Measurements from ENCODE around the gene FBXO31.

FBXO31 gene

DNA sequence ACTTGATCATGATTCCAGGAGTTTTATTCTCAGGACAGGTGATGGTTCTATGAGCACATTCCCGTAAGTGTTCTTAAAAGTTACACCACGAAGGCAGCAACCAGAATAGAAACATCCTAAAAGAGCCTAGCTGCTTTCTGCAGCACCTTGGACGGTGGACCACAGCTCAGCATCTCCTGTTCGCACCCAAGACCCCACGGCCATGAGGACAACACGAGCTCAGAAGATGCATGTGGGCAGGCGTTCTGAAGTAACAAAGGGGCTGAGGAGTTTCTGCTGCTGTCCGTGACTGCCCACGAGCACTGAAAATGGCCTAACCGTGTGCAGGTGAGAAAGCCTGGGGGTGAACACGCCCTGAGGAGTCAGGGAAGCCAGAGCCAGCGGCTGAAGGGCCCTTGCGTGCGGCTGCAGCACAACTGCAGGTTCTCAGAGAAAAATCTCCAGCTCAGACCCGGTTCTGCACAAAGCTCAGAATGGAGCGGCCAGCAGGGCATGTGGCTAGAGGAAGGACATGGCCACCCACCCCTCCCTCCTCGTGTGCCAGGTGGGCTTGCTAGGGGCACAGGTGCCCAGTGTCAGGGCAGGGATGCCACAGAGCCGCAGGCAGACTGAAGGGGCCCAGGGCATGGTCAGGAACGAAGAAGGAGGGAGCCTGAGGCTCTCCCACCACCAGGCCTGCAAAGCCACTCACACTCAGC lies 55.6 kb downstream of the FBXO31 start:
- no peak for DNase-seq (ENCODE audit: low spot score)

DNA sequence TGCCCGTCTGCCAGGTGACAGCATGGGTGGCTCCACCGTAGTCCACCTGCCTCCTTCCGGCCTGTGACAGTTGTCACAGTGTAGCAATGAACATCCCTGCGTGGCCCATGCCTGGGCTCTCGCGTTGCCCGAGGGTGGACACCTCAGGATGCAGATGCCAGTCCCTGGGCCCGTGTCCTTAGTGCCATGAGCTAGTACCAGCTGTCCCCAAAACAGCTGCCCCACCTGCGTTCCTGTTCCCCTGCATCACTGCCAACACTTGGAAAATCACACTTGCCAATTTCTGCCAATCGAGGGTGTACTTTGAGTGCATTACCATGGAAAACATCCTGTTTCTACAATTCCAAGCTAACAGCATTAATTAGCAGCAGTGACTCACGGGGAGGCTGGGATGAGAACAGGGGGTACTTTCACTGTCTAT lies 57.4 kb downstream of the FBXO31 start:
- no peak for DNase-seq (ENCODE audit: low spot score)

DNA sequence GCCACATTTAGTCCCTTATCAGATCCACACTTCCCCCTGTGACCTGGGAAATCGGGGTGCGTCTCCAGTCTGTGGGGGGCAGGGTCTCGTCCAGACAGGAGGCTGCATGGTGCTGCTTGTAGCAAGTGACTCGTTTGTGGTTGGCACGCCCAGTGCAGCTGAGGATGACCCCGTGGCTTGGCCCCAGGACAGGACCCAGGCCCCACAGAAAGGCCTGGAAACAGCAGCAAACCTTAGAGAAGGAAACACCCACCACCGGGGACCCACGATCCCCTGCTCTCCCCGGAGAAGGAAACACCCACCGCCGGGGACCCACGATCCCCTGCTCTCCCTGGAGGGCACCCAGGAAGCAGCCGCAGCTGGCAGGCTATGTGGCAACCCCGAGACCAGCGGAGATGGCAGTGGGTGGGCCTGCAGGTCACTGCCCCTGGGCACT lies 58.1 kb downstream of the FBXO31 start:
- no peak for DNase-seq (ENCODE audit: low spot score)

DNA sequence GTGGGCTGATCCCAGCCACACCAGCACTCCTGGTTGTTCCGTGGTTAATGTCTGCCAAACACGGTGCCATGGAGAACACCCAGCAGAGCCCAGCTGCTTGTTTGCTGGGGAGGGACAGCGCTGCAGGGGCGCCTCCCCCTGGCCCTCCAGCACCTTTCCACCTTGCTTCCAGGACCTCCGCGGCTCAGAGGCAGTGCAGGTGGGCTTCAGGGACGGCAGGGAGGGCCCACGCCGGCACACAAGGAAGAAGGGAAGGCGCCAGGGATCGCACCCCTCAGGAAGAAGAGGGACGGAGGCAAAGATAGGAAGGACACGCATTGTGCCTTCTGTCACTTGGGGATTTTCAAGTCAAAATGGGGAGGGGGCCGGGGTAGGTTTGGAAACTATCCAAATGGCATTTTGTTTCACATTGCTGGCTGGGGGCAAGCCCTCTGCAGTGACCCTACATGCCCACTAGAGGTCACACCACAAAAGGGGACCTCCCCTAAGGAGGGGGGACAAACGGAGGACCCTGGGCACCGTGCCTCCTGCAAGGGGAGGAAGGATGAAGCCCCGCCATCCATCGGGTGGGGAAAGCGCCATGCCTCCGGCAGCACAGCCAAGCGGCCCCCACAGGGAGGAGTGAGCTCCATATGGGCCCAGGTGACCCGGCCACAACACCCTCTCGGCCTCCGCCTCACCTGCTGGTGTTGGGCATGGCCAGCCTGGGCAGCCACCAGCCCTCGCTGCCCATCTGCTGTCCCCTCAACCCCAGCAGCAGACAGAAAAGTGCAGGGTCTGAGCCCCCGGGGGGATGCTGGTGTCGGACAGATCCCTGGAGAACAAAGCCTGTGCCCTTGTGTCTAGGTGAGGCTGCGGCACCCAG lies 58.9 kb downstream of the FBXO31 start:
- DNase-seq (ENCODE audit: low spot score) = peak; percentile 50

DNA sequence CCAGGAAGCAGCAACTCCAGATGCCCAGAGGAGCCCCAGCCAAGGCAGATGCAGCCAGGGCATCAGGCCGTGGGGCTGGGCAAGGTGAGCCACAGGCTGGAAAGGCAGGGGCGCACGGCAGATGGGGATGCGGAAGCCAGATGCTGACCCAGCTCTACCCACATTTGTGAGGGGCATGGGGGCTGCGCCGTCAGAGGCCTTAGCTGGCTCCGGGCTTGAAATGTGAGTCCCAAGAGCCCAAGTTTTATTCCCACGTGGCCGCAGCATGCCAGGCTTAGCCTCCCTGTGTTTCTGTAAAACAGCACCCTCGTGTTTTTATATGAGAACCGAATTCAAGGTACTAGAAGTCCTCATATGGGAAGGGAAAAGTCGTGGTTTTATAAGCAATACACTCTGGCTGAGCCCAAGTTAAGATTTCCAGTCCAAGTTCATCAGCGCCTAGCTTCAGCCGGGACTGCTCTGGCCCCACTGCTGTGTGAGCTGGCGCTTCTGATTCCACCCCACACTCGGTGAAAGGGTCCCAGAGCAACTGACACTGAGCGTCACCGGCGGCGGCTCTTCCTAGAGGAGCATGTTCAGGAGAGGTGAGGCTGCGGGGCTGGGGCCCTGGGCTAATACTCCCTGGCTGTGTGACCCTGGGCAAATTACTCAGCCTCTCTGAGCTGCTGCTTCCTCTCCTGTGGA lies 59.7 kb downstream of the FBXO31 start:
- DNase-seq (ENCODE audit: low spot score) = no peak

DNA sequence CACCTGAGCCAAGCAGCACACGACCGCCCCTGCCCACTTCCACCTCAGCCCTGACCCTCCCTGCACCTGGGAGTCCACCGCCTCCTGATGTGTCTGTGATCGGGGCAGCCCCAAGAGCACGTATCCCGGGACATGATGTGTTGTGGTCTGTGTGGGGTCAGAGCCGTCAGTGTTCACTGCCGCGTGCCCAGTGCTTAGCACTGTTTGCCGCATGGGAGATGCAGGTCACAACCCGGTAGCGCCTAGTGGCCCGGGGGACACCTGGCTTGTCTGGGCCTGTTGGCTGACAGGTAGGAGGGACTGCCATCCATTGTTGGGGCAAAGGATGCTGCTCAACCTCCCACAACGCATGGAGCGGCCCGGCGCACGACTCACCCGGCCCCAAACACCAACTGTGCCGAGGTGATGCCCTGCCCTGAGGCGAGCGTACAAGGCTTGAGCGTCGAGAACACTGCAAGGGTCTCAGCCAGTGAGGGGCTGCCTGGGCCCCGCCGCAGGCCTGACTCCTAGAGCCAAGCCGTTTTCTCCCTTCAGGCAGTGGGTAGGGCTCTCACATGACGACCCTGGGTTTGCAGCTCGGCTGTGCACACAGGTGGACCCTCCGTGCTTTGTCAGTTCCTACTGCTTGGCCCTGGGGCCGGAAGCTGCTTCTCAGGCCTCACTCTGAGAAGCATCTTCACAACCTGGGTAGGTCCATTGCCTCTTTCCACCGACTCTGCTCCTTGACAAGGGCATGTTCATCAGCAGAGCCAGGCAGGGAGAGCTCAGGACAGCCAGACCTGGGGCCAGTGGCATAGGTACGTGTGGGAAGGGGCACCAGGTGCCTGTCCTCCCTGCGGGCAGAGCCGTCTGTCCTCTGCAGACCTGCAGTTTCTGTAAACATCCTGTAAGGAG lies 60.5 kb downstream of the FBXO31 start:
- no peak for DNase-seq (ENCODE audit: low spot score)

DNA sequence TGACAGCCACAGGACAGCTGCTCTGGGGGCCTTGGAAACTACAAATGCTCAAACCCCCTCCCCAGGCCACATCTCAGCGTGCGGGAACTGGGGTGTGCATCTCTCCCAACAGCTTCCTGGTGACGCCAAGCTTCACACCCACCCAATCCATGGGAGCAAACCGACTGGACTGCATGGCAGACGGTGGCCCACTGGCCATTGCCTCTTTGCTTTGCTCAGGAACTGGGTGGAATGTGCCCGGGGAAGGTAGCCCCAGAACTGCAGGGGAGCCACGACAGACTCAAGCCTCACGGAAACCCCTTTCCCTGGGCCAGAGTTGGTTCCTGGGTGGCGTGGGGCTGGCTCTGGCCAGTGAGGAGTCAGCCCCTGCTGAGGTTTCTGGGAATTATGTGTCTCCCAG lies 61.2 kb downstream of the FBXO31 start:
- DNase-seq (ENCODE audit: low spot score) = no peak

DNA sequence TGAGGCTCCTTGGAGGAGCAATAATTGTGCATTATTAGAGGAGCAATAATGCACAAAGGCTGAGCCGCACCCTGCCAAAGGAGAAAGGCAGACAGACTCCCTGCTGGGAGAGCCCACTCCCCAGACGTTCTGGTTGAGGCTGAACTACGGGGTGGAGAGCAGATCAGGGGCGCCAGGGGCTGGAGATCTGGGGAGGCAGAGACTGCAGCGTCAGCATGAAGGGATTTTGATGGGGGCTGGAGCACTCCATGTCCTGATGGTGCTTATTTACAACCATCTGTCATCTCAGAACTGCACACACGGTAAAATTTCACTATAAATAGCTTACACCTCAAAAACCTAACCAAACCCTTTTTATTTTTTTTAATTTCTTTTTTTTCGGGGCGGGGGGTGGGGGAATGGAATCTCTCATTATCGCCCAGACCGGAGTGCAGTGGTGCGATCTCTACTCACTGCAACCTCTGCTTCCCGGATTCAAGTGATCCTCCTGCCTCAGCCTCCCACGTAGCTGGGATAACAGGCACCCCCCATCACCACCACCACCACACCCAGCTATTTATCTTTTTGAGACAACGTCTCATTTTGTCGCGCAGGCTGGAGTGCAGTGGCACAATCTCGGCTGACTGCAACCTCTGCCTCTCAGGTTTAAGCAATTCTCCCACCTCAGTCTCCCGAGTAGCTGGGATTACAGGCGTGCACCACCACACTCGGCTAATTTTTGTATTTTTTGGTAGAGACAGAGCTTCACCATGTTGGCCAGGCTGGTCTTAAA lies 62.1 kb downstream of the FBXO31 start:
- no peak for DNase-seq (ENCODE audit: low spot score)

DNA sequence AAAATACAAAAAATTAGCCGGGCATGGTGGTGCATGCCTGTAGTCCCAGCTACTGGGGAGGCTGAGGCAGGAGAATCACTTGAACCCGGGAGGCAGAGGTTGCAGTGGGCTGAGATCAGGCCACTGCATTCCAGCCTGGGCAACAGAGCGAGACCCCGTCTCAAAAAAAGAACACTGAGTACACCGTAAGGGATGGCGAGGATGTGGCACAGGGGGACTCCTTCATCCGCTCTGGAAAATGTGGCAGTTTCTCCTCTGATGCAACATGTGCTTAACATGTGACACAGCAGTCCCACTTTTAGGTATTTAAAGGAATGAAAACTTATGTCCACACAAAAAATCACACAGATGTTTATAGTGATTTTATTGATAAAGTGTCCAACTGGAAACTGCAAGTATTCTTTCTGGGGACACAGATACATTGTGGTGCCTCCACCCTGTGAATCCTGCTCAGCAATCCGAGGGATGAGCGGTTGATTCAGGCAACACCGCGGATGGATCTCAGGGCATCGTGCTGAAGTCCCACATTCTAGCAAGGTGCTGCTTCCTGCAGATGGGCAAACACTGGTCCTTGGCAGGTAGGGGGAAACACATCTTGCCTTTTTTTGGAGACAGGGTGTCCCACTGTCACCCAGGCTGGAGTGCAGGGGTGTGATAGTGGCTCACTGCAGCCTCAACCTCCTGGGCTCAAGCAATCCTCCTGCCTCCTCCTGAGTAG lies 62.9 kb downstream of the FBXO31 start:
- DNase-seq (ENCODE audit: low spot score) = no peak

DNA sequence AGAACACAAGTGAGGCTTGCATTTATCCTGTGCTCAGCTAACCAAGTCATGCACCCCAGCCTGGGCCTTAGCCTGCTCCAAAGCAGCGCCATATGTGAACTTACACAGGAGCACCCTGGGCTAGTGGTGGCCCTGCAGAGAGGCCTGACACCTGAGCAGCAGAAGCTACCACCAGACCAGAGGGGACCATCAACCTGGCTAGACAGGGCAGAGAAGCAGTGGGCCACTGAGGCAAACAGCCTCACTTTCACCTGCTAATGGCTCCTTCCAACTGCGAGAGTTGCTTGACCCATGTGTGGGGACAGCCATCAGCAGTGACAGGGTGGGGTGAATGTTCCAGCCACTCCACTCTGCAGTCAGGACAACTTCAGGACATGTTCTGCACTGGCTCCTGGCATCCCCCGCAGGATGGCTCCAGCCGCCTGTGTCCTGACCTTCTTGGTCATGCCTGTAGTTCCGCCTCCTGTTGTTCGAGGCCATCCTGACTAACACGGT lies 63.5 kb downstream of the FBXO31 start:
- no peak for DNase-seq (ENCODE audit: low spot score)

DNA sequence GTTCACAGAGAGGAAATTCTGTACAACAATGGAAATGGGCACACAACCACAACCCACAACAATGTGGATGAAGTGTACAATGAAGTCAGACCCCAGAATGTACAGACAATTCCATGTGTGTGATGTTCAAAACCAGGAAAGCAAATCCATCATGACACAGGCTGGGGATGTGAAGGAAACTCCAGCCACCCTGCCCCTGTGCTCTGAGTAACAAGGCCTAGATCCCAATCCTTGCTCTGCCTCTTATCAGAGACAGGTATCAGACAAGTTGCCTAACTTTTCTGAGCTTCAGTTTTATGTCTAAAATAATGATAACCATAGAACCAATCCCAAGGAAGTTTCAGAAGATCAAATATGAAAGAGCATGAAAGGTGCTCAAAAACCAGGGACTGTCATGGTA lies 64.6 kb downstream of the FBXO31 start:
- no peak for DNase-seq (ENCODE audit: low spot score)

DNA sequence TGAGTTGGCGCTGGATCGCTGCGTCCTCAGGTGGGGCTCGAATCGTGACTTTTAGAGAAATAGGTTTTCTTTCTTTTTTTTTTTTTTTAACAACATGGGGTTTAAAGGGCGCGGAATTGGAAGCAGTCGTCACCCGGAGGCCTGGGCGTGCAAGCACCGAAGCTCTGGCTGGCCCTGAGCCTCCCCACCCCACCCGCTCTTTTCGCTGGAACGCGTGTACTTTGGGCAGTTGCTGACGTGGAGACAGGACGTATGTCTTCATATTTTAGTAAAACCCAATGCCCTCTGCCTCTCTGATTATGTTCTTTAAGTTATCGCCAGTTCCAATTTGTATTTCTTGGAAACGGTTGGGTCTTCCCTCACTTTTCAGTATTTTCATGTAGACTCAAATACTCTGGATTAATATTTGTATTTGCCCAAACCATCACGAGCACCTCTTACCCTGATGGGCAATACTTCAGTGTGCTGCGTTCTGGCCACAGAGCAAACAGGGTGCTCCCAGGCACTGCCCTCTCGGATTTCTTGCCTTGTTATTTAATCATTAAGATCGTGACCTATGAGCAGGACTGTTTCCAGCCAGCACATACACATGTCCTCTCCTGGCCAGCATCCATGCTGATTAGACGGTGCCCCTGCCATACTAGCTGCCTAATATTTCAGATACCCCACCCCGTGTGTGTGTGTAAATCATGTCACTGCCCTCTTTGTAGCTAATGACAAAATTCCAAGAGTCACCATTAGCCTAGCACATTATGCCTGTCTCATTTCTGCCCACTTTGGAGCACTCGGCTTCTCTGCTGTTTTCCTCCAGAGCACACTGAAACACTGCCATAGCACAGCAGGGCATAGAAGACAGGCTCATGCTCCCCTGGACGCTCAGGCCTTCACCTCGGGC lies 65.6 kb downstream of the FBXO31 start:
- DNase-seq (ENCODE audit: low spot score) = peak; percentile 18

DNA sequence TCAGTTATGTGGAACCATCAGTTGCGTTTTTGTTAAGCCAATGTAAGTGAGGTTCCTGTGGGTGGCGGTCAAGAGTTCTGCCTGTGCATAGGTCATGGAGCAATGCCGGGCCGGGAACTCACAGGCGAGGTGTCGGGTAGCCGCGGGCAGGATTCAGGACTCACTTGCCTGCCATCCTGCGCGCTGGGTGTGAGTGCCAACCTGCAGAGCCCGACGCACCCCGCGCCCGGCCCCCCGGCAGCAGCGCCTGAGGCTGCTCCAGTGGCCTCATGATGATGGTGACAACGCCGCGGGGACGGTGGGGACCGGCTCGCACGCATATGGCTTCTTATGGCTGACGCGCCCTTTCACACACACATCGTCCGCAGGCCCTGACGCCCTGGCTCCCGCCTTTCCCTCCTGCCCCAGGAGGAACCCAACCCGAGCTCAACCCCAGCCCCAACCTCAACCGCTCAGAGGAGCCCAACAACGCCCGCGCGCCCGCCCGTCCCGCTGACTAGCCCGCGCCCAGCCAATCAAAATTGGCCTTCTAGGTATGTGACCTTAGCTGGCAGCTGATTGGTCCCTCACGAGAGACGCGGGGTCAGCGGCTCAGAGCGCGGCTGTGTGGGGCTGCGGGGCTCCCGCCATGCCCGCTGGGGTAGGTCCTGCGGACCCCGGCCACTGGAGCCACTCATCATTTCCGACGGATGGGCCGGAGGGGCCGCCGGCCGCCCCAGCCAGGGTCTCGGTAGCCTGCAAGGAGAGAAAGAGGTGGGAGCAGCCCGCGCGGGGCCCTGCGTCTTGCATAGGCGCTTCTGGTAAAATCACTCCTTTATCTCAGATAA lies 66.4 kb downstream of the FBXO31 start, which contains the start of gene C16orf95:
Gene C16orf95 (minus strand): TSS at position 470 of the 827 bp plus-strand sequence. CDS start 150 bp downstream, at position 320.
- DNase-seq (ENCODE audit: low spot score) = peak; percentile 97

DNA sequence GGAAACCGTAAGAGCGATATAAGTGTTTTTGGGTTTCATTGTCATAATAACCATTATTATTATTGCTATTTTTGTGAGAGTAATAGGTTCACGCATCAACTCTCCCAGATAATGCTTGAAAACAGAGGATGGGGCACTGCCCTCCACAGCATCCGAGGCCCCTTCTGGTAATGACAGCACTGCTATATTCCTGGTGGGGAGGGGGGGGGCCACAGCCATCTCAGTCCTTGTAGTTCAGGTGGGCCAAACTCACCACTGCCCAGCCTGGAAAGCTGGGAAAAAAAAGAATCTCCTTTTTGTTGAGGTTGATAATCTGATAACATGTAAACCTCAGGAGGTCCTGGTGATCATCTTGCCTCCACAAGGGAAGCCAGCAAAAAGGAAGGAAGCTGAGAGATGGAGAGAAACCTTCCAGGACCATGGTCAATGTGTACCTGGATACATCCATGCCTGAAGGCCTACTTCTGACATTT lies 67.1 kb downstream of the FBXO31 start:
- DNase-seq (ENCODE audit: low spot score) = no peak

DNA sequence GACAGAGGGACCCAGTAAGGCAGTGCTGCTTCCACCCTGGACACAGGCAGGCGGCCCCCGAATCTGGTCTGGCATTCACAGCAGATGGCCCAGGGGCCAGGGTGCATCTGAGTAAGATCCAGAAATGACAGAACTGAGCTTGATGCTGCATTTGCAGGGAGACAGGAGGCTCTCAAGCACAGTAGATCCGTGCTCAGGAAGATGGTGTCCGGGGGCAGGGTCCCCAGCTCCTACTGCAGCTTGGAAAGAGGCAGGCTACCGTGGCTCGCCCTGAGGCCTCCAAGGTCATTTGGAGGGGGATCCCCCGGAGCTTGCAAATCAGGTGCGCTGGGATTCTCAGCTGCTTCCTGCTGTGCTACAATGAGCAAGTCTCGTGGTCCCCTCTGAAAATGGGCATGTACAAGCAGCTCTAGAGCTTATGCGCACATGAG lies 68.6 kb downstream of the FBXO31 start:
- no peak for DNase-seq (ENCODE audit: low spot score)

DNA sequence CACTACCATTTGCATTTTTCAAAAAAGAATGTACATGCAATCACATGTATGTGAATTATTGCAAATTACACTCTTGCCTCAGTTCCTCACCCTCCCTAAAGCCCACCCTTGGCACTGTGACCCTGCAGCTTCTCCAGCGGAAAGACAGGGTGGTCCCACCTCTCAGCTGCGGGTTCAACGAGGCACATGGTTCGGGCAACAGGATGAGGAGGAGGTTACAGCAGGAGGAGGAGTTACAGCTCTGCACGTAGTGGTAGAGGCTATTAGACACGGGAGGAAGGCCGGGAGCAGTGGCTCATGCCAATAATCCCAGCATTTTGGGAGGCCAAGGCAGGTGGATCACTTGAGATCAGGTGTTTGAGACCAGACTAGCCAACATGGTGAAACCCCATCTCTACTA lies 71.6 kb downstream of the FBXO31 start:
- no peak for DNase-seq (ENCODE audit: low spot score)

DNA sequence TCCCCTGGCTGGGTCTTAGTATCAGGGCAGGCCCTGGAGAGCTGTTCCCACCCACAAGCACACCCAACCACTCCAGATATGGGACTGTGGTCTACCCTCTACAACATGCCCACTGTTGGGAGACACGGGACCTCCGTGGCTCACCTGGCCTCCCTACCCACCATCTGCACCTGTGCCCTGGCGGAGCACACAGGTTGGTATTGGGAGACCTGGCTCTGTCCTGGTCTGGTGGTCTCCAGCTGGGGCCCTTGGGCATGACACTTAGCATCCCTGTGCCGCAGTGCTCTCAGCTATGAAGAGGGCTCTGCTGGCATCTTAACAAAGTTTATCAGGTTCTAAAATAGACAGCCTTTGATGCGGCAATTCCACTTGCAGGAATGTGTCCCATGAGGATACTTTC lies 72.2 kb downstream of the FBXO31 start:
- DNase-seq (ENCODE audit: low spot score) = no peak

DNA sequence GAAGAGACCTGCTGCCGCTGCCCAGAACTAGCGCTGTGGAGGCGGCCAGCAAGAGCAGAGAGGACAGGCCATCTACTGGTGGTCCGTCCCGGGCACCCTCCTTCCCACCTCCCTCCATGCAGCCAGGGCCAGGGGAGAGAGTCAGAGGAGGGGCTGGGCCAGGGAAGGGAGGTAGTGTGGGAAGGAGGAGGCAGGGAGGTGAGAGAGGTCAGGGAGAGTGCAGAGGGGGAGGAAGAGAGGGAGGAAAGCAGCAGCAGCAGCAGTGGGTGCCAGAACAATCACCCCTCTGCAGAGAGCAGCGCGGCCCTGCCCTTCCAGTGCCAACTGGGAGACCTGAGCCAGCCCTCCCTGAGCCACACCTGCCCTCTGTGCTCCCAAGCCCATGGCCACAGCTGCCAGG lies 73.0 kb downstream of the FBXO31 start:
- DNase-seq (ENCODE audit: low spot score) = no peak
